NCI-H2196 (cell line): ENCODE results near the gene ANKRD60.

Experiments
- DNase-seq: peaks from one replicate; lab custom pipeline; 2025; ENCODE audit not compliant: unreplicated experiment; lab: John Stamatoyannopoulos, UW

The ANKRD60 gene

DNA sequence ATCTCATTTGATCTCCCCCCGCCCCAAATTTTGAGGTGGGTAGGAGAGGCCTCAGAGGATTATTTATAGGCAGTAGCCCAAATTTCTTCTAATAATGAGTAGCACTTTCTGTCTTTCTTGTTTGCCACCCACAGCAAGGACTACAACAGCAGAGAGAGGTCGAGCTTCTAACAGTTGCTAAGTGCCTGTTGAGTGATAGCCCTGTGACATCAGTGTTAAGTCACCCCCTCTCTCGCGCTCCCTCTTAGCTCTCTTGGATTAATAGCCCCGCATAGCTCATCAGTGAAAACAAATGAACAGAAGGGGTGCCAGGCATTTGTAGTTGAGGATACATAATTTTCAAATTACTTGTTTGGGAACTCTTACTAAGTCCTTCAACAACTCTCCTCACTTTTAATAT is 3.5 kb downstream of the ANKRD60 start:
- DNase-seq: no peak

- no peak for DNase-seq
Observed at GRCh38 chr20:58224097-58224496, 4.4 kb downstream of the ANKRD60 start.

- DNase-seq: no peak
Observed at GRCh38 chr20:58223358-58223941, 5.0 kb downstream of the ANKRD60 start.

DNA sequence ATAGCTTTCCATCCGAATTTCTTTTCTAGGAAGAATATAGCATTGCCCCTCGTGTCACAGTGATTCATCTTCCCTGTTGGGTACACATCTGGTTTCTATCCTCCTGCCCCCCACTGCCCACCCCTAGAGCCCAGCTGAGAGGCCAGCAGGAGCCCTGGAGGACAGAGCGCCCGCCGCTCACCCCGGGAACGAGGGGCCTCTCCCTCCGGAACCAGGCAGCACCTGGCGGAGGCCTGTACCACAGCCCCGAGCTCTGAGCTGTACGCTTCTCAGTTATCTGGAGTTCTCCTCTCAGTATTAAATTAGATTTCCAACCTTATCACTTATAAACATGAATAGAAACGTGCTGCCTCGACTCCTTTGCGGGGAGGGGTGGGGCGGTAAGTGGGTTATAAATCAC is 6.0 kb downstream of the ANKRD60 start:
- DNase-seq: no peak

DNA sequence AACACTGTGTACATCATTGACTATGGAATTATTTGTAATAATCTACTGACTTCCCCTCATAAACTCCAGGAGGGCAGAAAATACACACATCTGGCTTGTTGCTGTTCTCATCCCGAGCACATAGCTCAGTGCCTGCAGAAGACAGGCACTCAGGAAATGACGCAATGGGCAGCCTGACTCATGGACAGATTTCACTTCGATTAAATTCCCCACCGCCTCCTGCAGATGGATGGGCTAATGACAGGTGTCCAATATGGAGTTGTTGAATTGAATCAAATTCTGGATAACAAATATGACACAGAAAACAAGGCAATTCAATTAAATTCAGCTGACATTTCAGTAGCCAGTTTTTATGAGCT is 9.1 kb downstream of the ANKRD60 start:
- DNase-seq: no peak

GRCh38 chr20:58218665-58219341 is 9.7 kb downstream of the ANKRD60 start:
- no peak for DNase-seq

DNA sequence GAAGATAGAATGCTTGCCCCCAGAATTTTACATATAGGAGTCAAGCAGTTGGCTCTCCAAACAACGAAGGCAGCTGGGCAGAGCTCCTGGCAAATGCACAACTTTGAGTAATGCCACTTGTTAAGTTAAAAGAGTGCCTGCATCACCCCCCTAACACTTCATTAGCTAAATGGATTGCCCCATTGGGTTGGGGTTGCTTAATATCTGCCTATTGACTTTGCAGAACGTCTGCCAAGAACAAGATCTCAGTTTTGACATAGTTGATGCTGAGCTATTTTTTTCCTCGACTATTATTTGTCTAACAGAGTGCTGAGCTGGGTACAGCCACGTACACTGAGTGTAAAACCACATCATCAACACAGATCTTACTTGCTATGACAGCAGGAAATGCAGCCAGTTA is 12.1 kb downstream of the ANKRD60 start:
- no peak for DNase-seq

DNA sequence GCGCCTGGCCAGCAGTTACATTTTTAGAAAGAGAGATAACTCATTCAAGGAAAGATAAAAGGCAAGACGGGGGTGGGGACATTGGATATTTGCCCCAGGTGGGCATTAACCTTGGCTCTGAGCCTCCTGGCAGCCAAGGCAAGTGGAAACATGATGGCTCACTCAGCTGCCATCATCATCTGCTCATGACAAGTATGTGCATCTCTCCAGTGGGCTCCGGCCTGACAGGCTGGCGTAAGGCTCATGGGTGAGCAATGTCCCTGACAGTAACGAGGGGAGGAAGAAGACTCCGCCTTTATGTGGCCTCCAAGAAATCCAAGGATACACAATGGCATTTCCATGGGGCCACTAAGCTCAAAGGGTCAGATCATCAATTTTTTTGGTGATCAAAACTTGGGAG is 13.3 kb downstream of the ANKRD60 start:
- no peak for DNase-seq

GRCh38 chr20:58214310-58214709 is 14.1 kb downstream of the ANKRD60 start:
- DNase-seq: no peak

DNA sequence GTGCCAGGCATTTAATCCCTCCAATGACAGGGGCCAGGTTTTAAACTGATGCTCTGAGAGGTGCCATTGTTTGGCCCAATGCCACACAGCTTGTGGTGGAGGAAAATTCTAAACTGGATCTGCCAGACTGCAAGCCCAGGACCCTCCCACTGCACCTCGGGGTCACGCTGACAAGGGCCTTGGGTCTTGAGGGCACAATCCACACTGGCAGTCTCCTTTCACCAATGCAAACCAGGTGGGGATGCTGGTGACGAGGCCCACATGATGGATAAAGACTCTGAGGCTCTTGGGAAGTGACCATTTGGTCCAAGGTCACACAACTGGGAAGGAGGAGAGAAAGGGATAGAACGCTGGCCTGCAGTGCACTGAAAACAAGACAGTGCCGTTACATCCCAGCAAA is 14.7 kb downstream of the ANKRD60 start:
- DNase-seq: no peak

- no peak for DNase-seq
Observed at GRCh38 chr20:58213121-58213520, 15.3 kb downstream of the ANKRD60 start.

- DNase-seq: no peak
Observed at GRCh38 chr20:58212636-58213035, 15.8 kb downstream of the ANKRD60 start.

- DNase-seq: no peak
Observed at GRCh38 chr20:58210398-58210747, 18.1 kb downstream of the ANKRD60 start.

- peak; percentile 86 for DNase-seq
Observed at GRCh38 chr20:58209652-58210397, 18.6 kb downstream of the ANKRD60 start.

- DNase-seq: no peak
Observed at GRCh38 chr20:58208944-58209343, 19.5 kb downstream of the ANKRD60 start.

DNA sequence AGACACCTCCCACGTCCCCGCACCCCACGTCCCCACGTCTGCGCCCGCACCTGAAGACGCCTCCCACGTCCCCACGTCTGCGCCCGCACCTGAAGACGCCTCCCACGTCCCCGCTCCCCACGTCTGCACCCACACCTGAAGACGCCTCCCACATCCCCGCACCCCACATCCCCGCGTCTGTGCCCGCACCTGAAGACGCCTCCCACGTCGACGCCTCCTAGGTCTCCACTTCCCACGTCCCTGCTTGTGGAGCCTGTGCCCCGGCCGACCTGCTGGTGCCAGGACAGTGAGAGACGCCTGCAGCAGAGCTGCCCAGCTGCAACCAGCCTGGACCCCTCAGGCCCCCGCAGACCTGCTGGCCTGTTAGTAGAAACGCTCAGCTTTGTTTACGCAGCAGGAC is 22.6 kb downstream of the ANKRD60 start:
- DNase-seq: no peak

DNA sequence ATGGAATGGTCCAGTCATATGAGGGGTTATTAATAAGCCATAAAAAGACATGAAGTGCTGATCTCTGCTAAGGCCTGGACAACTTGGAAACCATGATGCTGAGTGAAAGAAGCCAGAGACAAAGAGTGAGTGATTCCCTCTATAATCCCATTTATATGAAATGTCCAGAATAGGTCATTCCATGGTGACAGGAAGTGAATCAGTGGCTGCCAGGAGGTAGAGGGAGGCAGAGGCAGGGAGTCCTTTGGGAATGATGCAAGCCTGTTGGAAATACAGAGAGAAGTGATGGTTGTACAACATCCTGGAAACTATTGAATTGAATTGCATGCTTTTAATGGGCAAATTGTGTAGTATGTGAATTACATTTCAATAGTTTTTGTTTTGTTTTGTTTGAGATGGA is 26.4 kb downstream of the ANKRD60 start:
- DNase-seq: no peak

DNA sequence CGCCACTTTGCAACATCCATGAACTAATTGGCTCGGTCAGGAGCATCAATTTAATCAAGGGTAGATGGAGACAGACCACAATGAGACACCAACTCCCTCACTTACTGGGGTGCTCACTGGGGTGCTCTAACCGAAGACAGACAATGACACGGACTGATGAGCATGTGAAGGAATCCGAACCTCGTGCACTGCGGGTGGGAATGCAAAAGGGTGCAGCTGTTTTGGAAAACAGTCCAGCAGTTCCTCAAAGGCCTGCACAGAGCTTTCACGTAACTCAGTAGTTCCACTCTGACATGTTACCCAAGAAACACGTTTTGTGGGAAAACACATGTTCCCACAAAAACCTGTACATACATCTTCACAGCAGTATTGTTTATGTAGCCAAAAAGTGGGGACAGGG is 26.8 kb downstream of the ANKRD60 start:
- DNase-seq: no peak

GRCh38 chr20:58199469-58199868 is 29.0 kb downstream of the ANKRD60 start:
- DNase-seq: no peak

DNA sequence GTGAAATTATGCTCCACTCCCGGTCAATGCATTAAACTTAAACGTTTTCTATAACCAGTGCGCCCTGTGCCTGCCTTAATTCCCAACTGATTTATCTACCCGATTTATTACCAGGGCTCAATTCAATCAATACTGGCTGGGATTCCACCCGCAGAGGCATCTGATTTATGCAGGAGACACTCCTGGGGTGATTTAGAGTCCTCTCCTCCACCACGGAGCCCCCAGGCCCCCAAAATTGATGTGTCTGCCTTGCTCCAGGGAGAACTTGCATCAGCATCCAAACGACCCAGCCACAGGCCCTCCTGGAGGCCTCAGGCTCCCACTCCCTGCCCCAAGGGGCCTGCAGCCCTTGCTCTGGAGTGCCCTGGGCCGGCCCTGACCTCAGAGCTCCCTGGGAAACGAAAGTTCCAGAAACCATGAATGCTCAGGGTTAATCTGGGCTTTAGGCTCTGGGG is 29.5 kb downstream of the ANKRD60 start:
- no peak for DNase-seq

DNA sequence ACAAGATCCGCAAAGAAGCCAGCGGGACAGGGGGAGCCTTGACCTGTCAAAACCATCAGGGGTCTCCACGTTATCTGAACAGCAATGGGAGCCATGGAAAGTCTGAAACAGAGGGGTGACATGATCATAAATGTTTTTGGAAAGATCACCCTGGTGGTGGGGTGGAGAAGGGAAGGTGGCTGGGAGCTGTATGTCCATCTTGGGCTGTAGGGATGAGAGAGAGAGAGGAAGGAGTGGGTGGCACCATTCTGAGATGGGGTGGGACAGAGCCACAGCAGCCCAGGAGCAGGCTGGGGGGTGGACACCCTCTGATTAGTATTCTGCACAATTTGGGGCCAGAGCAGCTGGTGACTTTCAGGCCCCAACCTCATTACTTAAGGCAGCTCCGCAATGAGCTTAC is 30.1 kb downstream of the ANKRD60 start:
- no peak for DNase-seq

DNA sequence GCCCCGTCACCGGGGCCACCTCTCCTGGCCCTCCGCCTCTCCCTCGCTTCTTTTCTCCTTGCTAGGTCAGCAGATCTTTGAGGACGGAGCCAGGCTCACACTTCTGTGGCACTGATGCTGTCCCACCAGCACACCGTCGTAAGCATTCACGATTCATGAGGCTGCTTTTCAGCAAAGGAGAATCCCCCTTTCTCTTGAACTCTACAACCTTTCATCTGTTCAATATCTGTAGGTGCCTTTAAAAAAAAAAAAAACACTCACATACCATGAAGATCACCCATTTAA is 31.3 kb downstream of the ANKRD60 start:
- DNase-seq: no peak
